NCI-H748 treated with DMSO at 0.1 percent for 48 hours (cell line): Measurements from ENCODE around the gene AKNA.

ENCODE experiments used
- DNase-seq: peaks from one replicate; lab custom pipeline; 2025; lab: John Stamatoyannopoulos, UW

The AKNA gene

GRCh38 chr9:114362394-114362793, 25.4 kb downstream of the AKNA start:
- DNase-seq = no peak

- no peak for DNase-seq
Measured at GRCh38 chr9:114361542-114361941, 26.2 kb downstream of the AKNA start.

- no peak for DNase-seq
Measured at GRCh38 chr9:114359801-114360200, 28.0 kb downstream of the AKNA start.

GRCh38 chr9:114357911-114358328, 29.9 kb downstream of the AKNA start:
- no peak for DNase-seq

- no peak for DNase-seq
Measured at GRCh38 chr9:114357360-114357759, 30.4 kb downstream of the AKNA start.

- DNase-seq = no peak
Measured at GRCh38 chr9:114356792-114357191, 31.0 kb downstream of the AKNA start.

- DNase-seq = no peak
Measured at GRCh38 chr9:114355821-114356220, 32.0 kb downstream of the AKNA start.

- no peak for DNase-seq
Measured at GRCh38 chr9:114351932-114352331, 35.9 kb downstream of the AKNA start.

- DNase-seq = no peak
Measured at GRCh38 chr9:114350636-114351401, 37.0 kb downstream of the AKNA start.

- no peak for DNase-seq
Measured at GRCh38 chr9:114349713-114350480, 37.9 kb downstream of the AKNA start.

- DNase-seq = no peak
Measured at GRCh38 chr9:114348906-114349482, 38.8 kb downstream of the AKNA start.

- no peak for DNase-seq
Measured at GRCh38 chr9:114348261-114348905, 39.4 kb downstream of the AKNA start.

GRCh38 chr9:114347675-114348074, 40.1 kb downstream of the AKNA start:
- DNase-seq = no peak

GRCh38 chr9:114346146-114346545, 41.6 kb downstream of the AKNA start:
- DNase-seq = no peak

GRCh38 chr9:114345493-114346065, 42.2 kb downstream of the AKNA start:
- DNase-seq = no peak

GRCh38 chr9:114344692-114345091, 43.1 kb downstream of the AKNA start:
- DNase-seq = no peak

- no peak for DNase-seq
Measured at GRCh38 chr9:114344188-114344566, 43.6 kb downstream of the AKNA start.

- DNase-seq = no peak
Measured at GRCh38 chr9:114343471-114344187, 44.2 kb downstream of the AKNA start.

GRCh38 chr9:114342755-114343440, 44.9 kb downstream of the AKNA start:
- no peak for DNase-seq

GRCh38 chr9:114341991-114342390, 45.8 kb downstream of the AKNA start:
- no peak for DNase-seq
